Keratinocyte (primary cell): ENCODE measurements around the gene QTRT2. TPM values are rescaled to one million over a fixed set of nuclear protein-coding genes. Genes with fewer than 3 reads are reported as not detected.

Experiments used
- DNase-seq: peaks from one replicate; pipeline ENCODE4 v3.0.0-alpha.2; 2011; ENCODE audit warnings: low read depth, missing footprints, low spot score
- FAIRE-seq: peaks from 2 replicates; lab custom pipeline; 2011; peaks lifted over from hg19 to GRCh38; lab: Jason Lieb, UNC
- H2AFZ ChIP-seq: 2 replicates; pipeline ENCODE4 v1.6.0; 2012; ENCODE audit warnings: low read length, control low read depth, inconsistent platforms; ENCODE audit not compliant: control insufficient read depth
- H3K27ac ChIP-seq: 2 replicates; pipeline ENCODE4 v1.5.1; 2011; ENCODE audit warnings: low read length; ENCODE audit not compliant: control insufficient read depth, insufficient read depth
- H3K27me3 ChIP-seq: 3 replicates; pipeline ENCODE4 v1.6.0; 2011; ENCODE audit warnings: low read length; ENCODE audit not compliant: control insufficient read depth, insufficient read depth; ENCODE audit errors: extremely low read depth
- H3K36me3 ChIP-seq, 2 experiments: 2 replicates in 1 of 2; 3 replicates in 1 of 2; pipeline ENCODE4 v1.5.1; 2011; ENCODE audit warnings: low read length in 2 of 2, mild to moderate bottlenecking in 1 of 2; ENCODE audit not compliant: control insufficient read depth in 2 of 2, insufficient read depth in 2 of 2; ENCODE audit errors: extremely low read depth in 1 of 2
- H3K4me1 ChIP-seq: 3 replicates; pipeline ENCODE4 v1.5.1; 2011; ENCODE audit warnings: low read length; ENCODE audit not compliant: control insufficient read depth, insufficient read depth; ENCODE audit errors: extremely low read depth
- H3K4me2 ChIP-seq: 3 replicates; pipeline ENCODE4 v1.6.0; 2011; ENCODE audit warnings: low read depth, low read length; ENCODE audit not compliant: control insufficient read depth, insufficient read depth; ENCODE audit errors: extremely low read depth
- H3K4me3 ChIP-seq, 3 experiments: fragments of 200-600 bp in 1 of 3; sonication (generic) in 1 of 3; 2 replicates in 2 of 3; 3 replicates in 1 of 3; pipeline ENCODE4 v1.5.1; 2011 to 2016; ENCODE audit warnings: low read length in 3 of 3, mild to moderate bottlenecking in 3 of 3, control low read depth in 2 of 3, inconsistent platforms in 1 of 3, low read depth in 1 of 3, mixed read lengths in 1 of 3, mixed run types in 1 of 3, moderate library complexity in 1 of 3; ENCODE audit not compliant: control insufficient read depth in 2 of 3, insufficient read depth in 2 of 3; ENCODE audit errors: extremely low read depth in 1 of 3
- H3K79me2 ChIP-seq: 2 replicates; pipeline ENCODE4 v1.6.0; 2012; ENCODE audit warnings: low read length; ENCODE audit not compliant: control insufficient read depth, insufficient read depth
- H3K9ac ChIP-seq: 3 replicates; pipeline ENCODE4 v1.6.0; 2011; ENCODE audit warnings: low read length; ENCODE audit not compliant: control insufficient read depth, insufficient read depth; ENCODE audit errors: extremely low read depth
- H3K9me1 ChIP-seq: 3 replicates; pipeline ENCODE4 v1.6.0; 2011; ENCODE audit warnings: low read length; ENCODE audit not compliant: control insufficient read depth, insufficient read depth; ENCODE audit errors: extremely low read depth
- H3K9me3 ChIP-seq: 2 replicates; pipeline ENCODE4 v1.5.1; 2012; ENCODE audit warnings: low read depth, low read length; ENCODE audit not compliant: control insufficient read depth
- H4K20me1 ChIP-seq: 3 replicates; pipeline ENCODE4 v1.6.0; 2011; ENCODE audit warnings: low read length; ENCODE audit not compliant: control insufficient read depth, insufficient read depth; ENCODE audit errors: extremely low read depth
- CTCF ChIP-seq, 3 experiments: IDR thresholded peaks in 1 of 3; conservative IDR thresholded peaks in 1 of 3; optimal IDR thresholded peaks in 1 of 3; 2 replicates in 2 of 3; 3 replicates in 1 of 3; pipeline versions ENCODE3 to v1.5.1; 2011; ENCODE audit warnings: low read length in 3 of 3, mild to moderate bottlenecking in 3 of 3, moderate library complexity in 2 of 3, control low read depth in 1 of 3, inconsistent platforms in 1 of 3; ENCODE audit not compliant: insufficient read depth in 2 of 3; ENCODE audit errors: extremely low read depth in 1 of 3
- EZH2 ChIP-seq: IDR thresholded peaks from one replicate; pipeline ENCODE4 v1.6.1; 2012; ENCODE audit warnings: inconsistent platforms, mild to moderate bottlenecking, low read length, moderate library complexity
- dilution Hi-C: fragments of 300-500 bp; cut with MboI; formaldehyde crosslinking; loops from one replicate; pipeline ENCODE4 v1.7.0; 2020; ENCODE audit warnings: low sequenced_read_pairs; ENCODE audit not compliant: extremely low pct_ligation_motif_present
- polyA plus RNA-seq, 5 experiments: library from polyadenylated mRNA; depleted of rRNA in 3 of 5; stranded (reverse) in 3 of 5; stranded (forward) in 1 of 5; unstranded in 1 of 5; fragments of >200 nt; gene quantifications; 1 replicate in 1 of 5; 2 replicates in 3 of 5; 3 replicates in 1 of 5; pipeline versions ENCODE4 v1.2.1 to v1.2.3, GENCODE V29; 2011 to 2012; ENCODE audit warnings: missing spikeins in 2 of 5, low read depth in 1 of 5, low replicate concordance in 1 of 5

QTRT2 gene
- polyA plus RNA-seq, 1 donor (not counting 4 experiments of a cell fraction or from before 2014, with no cell fraction given), result 18.3 TPM

GRCh38 chr3:114122027-114122709 is 65.6 kb downstream of the QTRT2 start:
- no peak for DNase-seq
- no peak overlapping the region for H3K4me2 ChIP-seq
- FAIRE-seq, result no peak
- no peak overlapping the region for H3K9ac ChIP-seq
- no peaks in the 10 kb centered on the region for H3K27me3 ChIP-seq
- H3K36me3 ChIP-seq, result no peaks in the 10 kb centered on the region
- TF ChIP-seq EZH2 (no peak), CTCF (optimal IDR thresholded peaks at IDR 0.05 in 1 of 3, IDR thresholded peaks at IDR 0.05 in 1 of 3, conservative IDR thresholded peaks at IDR 0.05 in 1 of 3; ENCODE audit: extremely low read depth in 1 of 3, insufficient read depth in 2 of 3, low read length in 3 of 3) (no peak)
- H3K27ac ChIP-seq, result no peak overlapping the region
- no peak overlapping the region for H2AFZ ChIP-seq
- no peaks in the 10 kb centered on the region for H3K79me2 ChIP-seq
- H3K9me1 ChIP-seq, result no peaks in the 10 kb centered on the region
- H3K4me3 ChIP-seq, result no peak overlapping the region
- H4K20me1 ChIP-seq, result no peaks in the 10 kb centered on the region
- no peaks in the 10 kb centered on the region for H3K4me1 ChIP-seq
- dilution Hi-C loops, result no loop called here
- no peaks in the 10 kb centered on the region for H3K9me3 ChIP-seq

GRCh38 chr3:114126461-114126860 is 69.9 kb downstream of the QTRT2 start:
- H3K27me3 ChIP-seq, result no peaks in the 10 kb centered on the region
- H3K9ac ChIP-seq, result no peak overlapping the region
- dilution Hi-C loops, result no loop called here
- H3K9me1 ChIP-seq, result no peaks in the 10 kb centered on the region
- no peak for TF ChIP-seq CTCF (optimal IDR thresholded peaks at IDR 0.05 in 1 of 3, IDR thresholded peaks at IDR 0.05 in 1 of 3, conservative IDR thresholded peaks at IDR 0.05 in 1 of 3; ENCODE audit: extremely low read depth in 1 of 3, insufficient read depth in 2 of 3, low read length in 3 of 3)
- no peak for TF ChIP-seq EZH2
- H3K9me3 ChIP-seq, result no peaks in the 10 kb centered on the region
- no peak overlapping the region for H3K4me2 ChIP-seq
- no peak overlapping the region for H3K4me3 ChIP-seq
- no peaks in the 10 kb centered on the region for H3K36me3 ChIP-seq
- no peaks in the 10 kb centered on the region for H4K20me1 ChIP-seq
- peaks cover 3% of the 10 kb centered on the region for H3K4me1 ChIP-seq
- no peak overlapping the region for H2AFZ ChIP-seq
- FAIRE-seq (no peak), DNase-seq (no peak)
- no peak overlapping the region for H3K27ac ChIP-seq
- no peaks in the 10 kb centered on the region for H3K79me2 ChIP-seq
